GM10266 (cell line): ENCODE measurements around the gene RGS3.

Source experiments
- DNase-seq: peaks from one replicate; pipeline ENCODE4 v3.0.0; 2012; ENCODE audit errors: extremely low spot score
- TF ChIP-seq, protein P1 (sequence below): IDR thresholded peaks from 2 replicates; pipeline ENCODE4 v1.5.1; 2012; ENCODE audit warnings: mild to moderate bottlenecking, low read depth; ENCODE audit not compliant: control insufficient read depth, insufficient read depth; ENCODE audit errors: missing control alignments

Gene RGS3

DNA sequence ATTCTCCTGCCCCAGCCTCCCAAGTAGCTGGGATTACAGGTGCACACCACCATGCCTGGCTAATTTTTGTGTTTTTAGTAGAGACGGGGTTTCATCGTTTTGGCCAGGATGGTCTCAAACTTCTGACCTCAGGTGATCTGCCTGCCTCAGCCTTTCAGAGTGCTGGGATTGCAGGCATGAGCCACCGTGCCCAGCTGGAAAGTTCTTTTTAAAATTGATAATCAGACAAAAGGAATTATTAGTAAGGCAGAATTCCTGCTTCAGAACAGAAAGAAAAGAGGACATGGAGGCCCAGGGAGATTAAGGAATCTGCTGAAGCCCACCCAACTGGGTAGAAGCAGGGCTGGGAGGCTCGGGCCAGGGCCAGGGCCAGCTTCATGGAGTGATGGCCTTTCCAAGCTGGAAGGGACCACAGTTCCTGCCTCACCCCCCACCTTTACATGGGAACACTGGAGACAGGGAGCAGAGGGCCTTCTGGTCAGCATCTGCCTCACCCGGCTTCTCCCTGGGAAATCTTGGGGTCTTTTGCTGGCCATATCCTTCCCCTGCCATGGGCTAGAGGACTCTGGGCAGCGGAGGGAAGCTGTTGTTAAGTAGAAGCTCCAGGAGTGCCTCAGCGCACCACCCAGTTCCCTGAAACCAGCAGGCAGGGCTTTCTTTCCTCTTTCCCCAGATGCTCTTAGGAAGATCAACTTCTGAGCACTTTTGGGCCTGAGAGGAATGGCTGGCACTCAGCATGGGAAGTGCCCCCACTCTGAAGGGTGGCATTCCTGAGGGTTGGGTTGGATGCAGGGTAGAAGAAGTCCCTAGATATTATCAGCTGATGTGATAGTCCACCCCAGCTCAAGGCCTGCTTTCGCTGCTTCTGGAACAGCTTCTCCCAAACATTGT, 70.1 kb downstream of the RGS3 start:
- DNase-seq = no peak
- TF ChIP-seq, protein P1, sequence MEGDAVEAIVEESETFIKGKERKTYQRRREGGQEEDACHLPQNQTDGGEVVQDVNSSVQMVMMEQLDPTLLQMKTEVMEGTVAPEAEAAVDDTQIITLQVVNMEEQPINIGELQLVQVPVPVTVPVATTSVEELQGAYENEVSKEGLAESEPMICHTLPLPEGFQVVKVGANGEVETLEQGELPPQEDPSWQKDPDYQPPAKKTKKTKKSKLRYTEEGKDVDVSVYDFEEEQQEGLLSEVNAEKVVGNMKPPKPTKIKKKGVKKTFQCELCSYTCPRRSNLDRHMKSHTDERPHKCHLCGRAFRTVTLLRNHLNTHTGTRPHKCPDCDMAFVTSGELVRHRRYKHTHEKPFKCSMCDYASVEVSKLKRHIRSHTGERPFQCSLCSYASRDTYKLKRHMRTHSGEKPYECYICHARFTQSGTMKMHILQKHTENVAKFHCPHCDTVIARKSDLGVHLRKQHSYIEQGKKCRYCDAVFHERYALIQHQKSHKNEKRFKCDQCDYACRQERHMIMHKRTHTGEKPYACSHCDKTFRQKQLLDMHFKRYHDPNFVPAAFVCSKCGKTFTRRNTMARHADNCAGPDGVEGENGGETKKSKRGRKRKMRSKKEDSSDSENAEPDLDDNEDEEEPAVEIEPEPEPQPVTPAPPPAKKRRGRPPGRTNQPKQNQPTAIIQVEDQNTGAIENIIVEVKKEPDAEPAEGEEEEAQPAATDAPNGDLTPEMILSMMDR = no peak

DNA sequence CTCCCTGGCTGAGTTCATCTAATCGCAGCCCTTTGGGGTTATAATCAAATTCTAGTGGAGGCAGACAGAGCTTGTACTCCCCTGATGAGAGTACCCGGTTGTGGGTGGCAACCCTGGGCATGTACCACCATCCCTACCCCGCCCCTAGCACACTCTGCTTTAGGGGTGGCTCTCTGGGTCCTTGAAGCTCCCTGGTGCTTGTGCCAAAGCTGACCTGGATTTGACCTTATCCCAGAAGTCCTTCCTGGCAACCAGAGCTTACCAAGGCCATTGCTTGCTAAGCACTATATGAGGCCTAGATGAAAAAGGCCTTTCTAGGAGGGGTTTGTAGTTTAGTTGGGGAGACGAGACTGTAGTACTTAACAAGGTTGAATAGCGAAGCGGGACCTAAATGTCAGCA, 72.2 kb downstream of the RGS3 start:
- TF ChIP-seq, protein P1 = no peak
- no peak for DNase-seq

DNA sequence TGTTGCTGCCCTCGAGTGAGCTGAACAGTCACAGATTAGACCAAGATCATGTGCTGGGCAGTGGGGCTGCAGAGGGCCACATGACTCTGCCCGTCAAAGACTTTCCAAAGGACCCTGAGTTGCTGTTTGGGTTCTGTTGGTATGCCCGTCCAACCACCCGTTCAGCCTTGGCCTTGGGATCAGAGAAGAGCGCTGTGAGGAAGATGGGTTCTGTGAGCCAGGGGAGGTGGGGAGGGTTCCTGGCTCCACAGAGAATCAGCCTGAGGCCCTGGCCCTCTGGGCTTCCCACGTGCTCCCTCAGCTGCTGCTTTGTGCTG, 72.6 kb downstream of the RGS3 start:
- TF ChIP-seq, protein P1 = no peak
- no peak for DNase-seq

DNA sequence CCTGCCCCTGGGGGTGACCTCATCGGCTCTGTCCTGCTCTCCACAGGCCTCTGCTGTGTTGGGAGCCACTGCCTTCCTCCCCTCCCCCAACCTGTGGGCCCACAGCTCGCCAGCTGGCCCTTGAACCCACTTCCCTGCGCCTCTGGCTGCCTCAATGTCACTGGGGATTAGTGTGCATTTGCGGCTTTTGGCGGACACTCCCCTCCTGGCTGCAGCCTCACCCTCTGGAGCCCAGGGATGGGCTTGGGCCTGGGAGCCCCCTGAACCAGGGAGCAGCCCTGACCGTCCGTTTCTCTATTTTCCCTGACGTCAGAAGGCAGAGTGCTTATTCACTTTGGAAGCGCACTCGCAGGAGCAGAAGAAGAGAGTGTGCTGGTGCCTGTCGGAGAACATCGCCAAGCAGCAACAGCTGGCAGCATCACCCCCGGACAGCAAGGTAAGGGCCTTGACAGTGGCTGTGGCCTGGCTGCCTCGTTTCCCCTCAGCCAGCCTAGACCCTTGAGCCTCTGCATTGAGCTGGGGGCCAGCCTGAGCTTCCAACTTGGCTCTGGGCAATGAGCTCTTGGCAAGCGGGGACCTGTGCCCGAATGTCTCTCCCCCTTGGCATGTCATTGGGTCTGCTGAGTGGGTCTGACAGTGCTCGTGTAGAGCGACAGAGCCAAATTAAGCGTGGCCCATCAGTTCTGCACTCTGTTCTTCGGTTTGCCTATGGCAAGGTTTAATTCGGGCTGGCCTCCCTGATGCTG, 73.1 kb downstream of the RGS3 start:
- TF ChIP-seq, protein P1 = no peak
- no peak for DNase-seq

DNA sequence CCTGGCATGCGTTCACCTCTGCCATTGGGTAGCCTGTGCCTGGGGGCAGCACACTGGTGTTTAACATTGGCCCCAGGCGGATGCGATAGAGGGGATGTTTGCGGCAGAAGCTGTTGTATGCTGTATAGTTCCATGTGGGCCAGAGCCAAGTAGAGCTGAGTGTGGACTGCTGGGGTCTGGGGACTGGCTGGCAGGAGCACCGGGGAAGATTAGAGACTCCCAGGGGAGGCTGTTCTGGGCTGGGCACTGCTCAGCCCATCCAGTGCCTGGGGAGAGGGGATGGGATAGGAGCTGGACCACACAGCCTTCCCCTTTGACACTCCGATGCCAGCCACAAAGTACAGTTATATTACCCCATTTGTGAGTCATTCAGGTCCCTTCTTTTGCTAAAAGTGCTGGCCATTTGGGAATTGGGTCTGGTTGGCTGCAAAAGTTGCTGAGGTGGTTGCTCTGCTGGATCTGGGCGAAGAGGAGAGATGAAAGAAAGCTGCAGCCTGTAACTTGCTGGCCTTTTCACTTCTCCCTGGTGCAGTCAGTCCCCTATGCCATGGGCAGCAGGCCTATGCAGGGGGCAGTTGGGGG, 73.8 kb downstream of the RGS3 start:
- DNase-seq = no peak
- TF ChIP-seq, protein P1 = no peak

DNA sequence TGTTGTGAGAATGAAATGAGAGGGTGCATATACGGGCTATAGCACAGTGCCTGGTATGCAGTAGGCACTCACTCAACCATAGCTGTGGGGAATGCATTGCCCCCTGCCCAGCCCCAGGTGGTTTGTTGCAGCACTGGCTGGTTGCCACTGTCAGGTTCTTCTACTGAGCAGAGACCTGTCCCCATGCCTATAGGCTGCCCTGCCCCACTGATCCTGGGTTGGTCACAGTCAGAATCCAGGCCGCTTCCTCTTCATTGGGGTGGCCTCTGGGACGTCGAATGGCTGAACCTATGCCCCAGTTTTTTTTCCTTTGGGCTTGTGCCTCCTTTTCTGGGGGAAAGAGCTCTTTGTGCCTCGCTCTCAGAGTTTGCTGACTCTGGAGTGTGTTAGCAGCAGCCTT, 74.6 kb downstream of the RGS3 start:
- DNase-seq = no peak
- TF ChIP-seq, protein P1 = no peak
